Panc1 (cell line): ENCODE results near the gene NT5C. TPM values are rescaled to one million over a fixed set of nuclear protein-coding genes. Genes with fewer than 3 reads are reported as not detected.
A peak's percentile ranks its signal among the peaks of the same experiment; 100 is the strongest.
"Not testable (repeated sequence)": the region's sequence is repeated elsewhere in the genome, so short reads cannot be mapped to it uniquely, and the experiment has no call there.

Experiments used
- ATAC-seq: fragments of 200-7000 bp; cut with Tn5 transposase; 2 replicates; pipeline ENCODE4 v1.9.1; 2020; ENCODE audit warnings: mild to moderate bottlenecking, moderate library complexity
- BruUV-seq: library from RNA; stranded (reverse); fragments of 400-500 nt; replicated peaks from 2 replicates; lab custom pipeline; 2021; lab: Mats Ljungman, UMichigan
- CTCF ChIA-PET: fragments of 300-600 bp; sonication (Branson Sonifier 250); formaldehyde crosslinking; loops from one replicate; lab custom pipeline; 2022; ENCODE audit warnings: antibody characterized with exemption; lab: Charles Lee
- POLR2A ChIA-PET: fragments of 300-600 bp; sonication (Branson Sonifier 250); formaldehyde crosslinking; loops from one replicate; lab custom pipeline; 2022; ENCODE audit warnings: antibody characterized with exemption; lab: Charles Lee
- DNase-seq: peaks from one replicate; pipeline ENCODE4 v3.0.0-alpha.2; 2010; ENCODE audit warnings: low read depth, low spot score
- H3K27ac ChIP-seq: 2 replicates; pipeline ENCODE4 v1.5.1; 2011; ENCODE audit warnings: mild to moderate bottlenecking, low read length, inconsistent platforms
- H3K27me3 ChIP-seq: fragments of 200-500 bp; sonication (Bioruptor generic); 2 replicates; pipeline ENCODE4 v1.6.0; 2014; ENCODE audit warnings: low read length, inconsistent platforms; ENCODE audit not compliant: control insufficient read depth, insufficient read depth
- H3K36me3 ChIP-seq: fragments of 200-500 bp; sonication (Bioruptor generic); 2 replicates; pipeline ENCODE4 v1.5.1; 2014; ENCODE audit warnings: inconsistent platforms, mild to moderate bottlenecking, low read length, moderate library complexity; ENCODE audit not compliant: control insufficient read depth, insufficient read depth
- H3K4me1 ChIP-seq: 2 replicates; pipeline ENCODE4 v1.5.1; 2011; ENCODE audit warnings: inconsistent platforms, mild to moderate bottlenecking, low read length, moderate library complexity; ENCODE audit not compliant: control insufficient read depth, insufficient read depth
- H3K4me3 ChIP-seq, 2 experiments: 2 replicates each; pipeline ENCODE4 v1.5.1; 2011 to 2012; ENCODE audit warnings: low read depth in 2 of 2, low read length in 2 of 2, mild to moderate bottlenecking in 2 of 2, inconsistent platforms in 1 of 2, moderate library complexity in 1 of 2
- H3K9me3 ChIP-seq: fragments of 200-500 bp; sonication (Bioruptor generic); 2 replicates; pipeline ENCODE4 v1.5.1; 2014; ENCODE audit warnings: low read depth, mild to moderate bottlenecking, inconsistent platforms, low read length, moderate library complexity; ENCODE audit not compliant: control insufficient read depth, insufficient read depth
- CTCF ChIP-seq: fragments of 450-650 bp; IDR thresholded peaks from 2 replicates; pipeline ENCODE4 v1.5.1; 2017; ENCODE audit warnings: mild to moderate bottlenecking
- POLR2AphosphoS5 ChIP-seq: IDR thresholded peaks from 2 replicates; pipeline ENCODE4 v1.6.1; 2012; ENCODE audit warnings: mild to moderate bottlenecking, low read depth, low read length, moderate library complexity
- REST ChIP-seq, 2 experiments: IDR thresholded peaks; 2 replicates each; pipeline ENCODE4 v1.6.1; 2011 to 2012; ENCODE audit warnings: low read depth in 2 of 2, control low read depth in 1 of 2, low read length in 1 of 2, mild to moderate bottlenecking in 1 of 2, moderate library complexity in 1 of 2; ENCODE audit not compliant: insufficient read depth in 1 of 2
- SIN3A ChIP-seq: IDR thresholded peaks from 2 replicates; pipeline ENCODE4 v1.6.1; 2012; ENCODE audit warnings: low read depth, mild to moderate bottlenecking, low read length, moderate library complexity, borderline replicate concordance; ENCODE audit not compliant: insufficient read depth
- TCF7L2 ChIP-seq: IDR thresholded peaks from 2 replicates; pipeline ENCODE4 v1.6.1; 2011; ENCODE audit warnings: mild to moderate bottlenecking, low read depth, low read length, inconsistent platforms
- in situ Hi-C: cut with HindIII; loops from 2 replicates; pipeline ENCODE4 v1.10.0; 2016; ENCODE audit warnings: low sequenced_read_pairs, low pct_unique_long_range_greater_than_20kb
- intact Hi-C: fragments of 100-400 bp; cut with micrococcal nuclease; formaldehyde crosslinking; loops from one replicate; pipeline ENCODE4 v1.10.0; 2022; ENCODE audit not compliant: unreplicated experiment
- total RNA-seq: library from RNA; stranded (reverse); gene quantifications from one replicate; pipeline ENCODE4 v1.2.1, GENCODE V29; 2021; ENCODE audit not compliant: unreplicated experiment

Gene NT5C
- total RNA-seq, 1 experiment from 2014 or later: 63.4 TPM

GRCh38 chr17:75133001-75133400 lies 1.5 kb upstream of the NT5C start:
- in situ Hi-C loops: no loop called here
- CTCF ChIA-PET: no interaction called here
- TSS peak; percentile 59 for BruUV-seq
- no peak for DNase-seq
- intact Hi-C loops: no loop called here
- Histone ChIP-seq H3K4me1 (peaks cover 23% of the 10 kb centered on the region), H3K36me3 (peaks cover 5% of the 10 kb centered on the region; the same call in 1 of the 2 replicates), H3K9me3 (no peaks in the 10 kb centered on the region), H3K27me3 (no peaks in the 10 kb centered on the region), H3K27ac (peak overlapping the region; percentile 5; the same call in 1 of the 2 replicates), H3K4me3 (no peak overlapping the region)
- POLR2A ChIA-PET: interaction anchor here (0.7 kb wide), 1 partner anchor 113 kb away, joined by 12 read pairs; no protein-coding TSS in a partner anchor
- TF ChIP-seq TCF7L2 (no peak), CTCF (no peak), POLR2AphosphoS5 (no peak), REST (IDR thresholded peaks at IDR 0.05; ENCODE audit: insufficient read depth in 1 of 2, low read depth in 2 of 2, low read length in 1 of 2) (no peak), SIN3A (no peak)
- ATAC-seq: no peak

GRCh38 chr17:75132018-75133000 lies 767 bp upstream of the NT5C start:
- intact Hi-C loops, BruUV-seq, H3K36me3 ChIP-seq: not testable (repeated sequence)

More at GRCh38 chr17:75132018-75133000, 767 bp upstream of the NT5C start:
- ChIA-PET POLR2A (interaction anchor here (0.6 to 1.2 kb wide), 3 partner anchors 55 to 113 kb away, joined by 3 to 12 read pairs (median 3); no protein-coding TSS in a partner anchor), CTCF (interaction anchor here (0.6 to 2.8 kb wide), 2 partner anchors 18 to 69 kb away, joined by 3 to 12 read pairs; no protein-coding TSS in a partner anchor)
- DNase-seq, in situ Hi-C loops, H3K9me3 ChIP-seq, H3K27me3 ChIP-seq, ATAC-seq: not testable (repeated sequence)
- H3K27ac ChIP-seq: peak overlapping the region; percentile 93
- H3K4me1 ChIP-seq: peaks cover 23% of the 10 kb centered on the region
- H3K4me3 ChIP-seq: peak overlapping the region; percentile 72 to 83
